NCI-H2081 (cell line): ENCODE data around the gene HHIPL1.

ENCODE experiments used
- DNase-seq, 2 experiments: peaks; one replicate each; lab custom pipeline; 2025; lab: John Stamatoyannopoulos, UW

HHIPL1 gene

DNA sequence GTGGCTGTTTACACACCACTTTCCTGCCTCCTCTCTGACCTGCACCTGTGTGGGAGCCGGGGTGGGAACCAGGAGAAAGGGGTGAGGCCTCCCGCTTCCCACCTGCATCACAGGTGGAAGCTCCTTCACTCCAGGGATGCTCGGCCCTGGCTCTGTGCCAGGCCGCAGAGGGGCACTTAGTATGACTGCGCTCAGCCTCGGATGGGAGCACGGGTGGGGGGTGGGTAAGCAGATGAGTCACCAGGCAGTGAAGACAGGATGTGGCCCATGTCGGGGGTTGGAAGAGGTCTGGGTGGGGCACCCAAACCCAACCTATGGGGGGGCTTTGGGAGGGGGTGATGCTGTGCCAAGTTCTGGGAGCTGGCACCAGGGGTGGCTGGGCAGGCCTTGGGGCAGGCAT lies 31.7 kb downstream of the HHIPL1 start:
- DNase-seq, result no peak

DNA sequence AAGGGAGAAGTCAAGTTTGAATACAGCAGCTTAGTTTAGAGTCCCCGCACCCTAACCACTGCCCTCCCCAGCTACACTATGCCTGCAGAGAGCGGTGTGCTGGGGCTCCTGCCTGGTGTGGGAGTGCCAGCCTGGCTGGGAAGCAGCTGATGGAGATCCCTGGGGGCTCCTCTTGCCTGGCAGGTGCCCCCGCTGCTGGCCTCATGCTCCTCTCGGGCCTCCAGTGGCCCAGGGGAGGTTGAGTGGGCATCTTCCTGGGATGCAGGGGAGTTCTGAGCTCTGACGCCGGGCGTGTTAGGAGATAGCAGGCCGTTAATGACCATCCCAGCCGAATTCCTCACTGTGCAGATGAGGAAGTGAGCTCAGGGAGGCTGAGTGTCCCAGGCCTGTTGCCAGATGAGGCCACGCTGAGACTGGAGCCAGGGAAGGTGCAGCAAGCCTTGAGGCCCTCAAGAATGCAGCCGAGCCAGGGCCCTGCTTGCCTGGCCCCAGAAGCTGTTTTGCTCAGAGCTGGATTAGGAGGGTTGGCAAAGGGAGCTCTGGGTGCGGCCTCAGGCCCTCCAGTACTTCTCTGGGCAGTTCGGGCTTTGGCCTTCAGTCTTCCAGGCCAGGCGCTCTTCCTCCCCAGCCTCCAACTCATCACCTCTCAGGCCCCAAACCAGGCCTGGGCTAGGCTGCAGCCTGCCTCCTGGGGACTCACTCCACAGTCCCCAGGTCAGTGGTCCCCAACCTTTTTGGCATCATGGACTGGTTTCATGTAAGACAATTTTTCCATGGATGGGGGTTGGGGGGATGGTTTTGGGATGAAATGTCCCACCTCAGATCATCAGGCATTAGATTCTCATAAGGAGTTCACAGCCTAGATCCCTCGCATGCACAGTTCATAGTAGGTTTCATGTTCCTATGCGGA lies 32.6 kb downstream of the HHIPL1 start:
- no peak for DNase-seq

DNA sequence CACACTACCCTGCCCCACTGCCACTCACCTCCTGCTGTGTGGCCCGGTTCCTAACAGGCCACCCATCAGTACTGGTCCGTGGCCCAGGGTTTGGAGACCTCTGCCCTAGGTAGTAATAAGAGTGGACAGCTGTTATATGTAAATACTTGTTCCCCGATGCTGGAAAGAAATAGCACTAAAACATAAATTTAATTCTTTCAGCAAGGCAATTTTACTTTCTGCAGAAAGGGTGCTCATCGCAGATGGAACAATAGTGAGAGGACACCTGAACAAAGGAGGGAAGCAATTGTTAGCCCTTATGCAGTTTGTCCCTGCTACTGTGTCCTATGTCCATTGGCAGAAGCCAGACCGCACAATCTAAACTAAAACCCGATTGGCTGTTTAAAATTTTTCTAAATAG lies 33.3 kb downstream of the HHIPL1 start:
- DNase-seq, result no peak

DNA sequence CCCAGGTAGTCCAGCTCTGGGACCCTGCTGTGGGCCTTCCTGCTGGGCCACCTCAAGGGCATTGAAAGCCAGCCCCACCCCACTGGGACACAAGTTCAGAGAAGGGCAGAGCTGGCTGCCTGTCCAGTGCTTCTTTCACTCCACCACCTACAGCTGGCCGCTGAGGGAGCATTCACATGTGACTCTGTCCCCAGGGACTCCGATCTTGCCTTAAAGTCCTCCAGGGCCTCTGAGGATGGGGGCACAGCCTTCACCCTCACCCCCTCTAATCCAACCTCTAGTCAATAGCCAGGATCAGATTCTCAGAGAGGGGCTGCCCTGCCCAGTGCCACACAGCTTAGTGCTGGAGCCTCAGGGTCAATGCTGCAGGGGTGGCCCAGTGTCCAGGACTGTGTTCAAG lies 34.2 kb downstream of the HHIPL1 start:
- no peak for DNase-seq

DNA sequence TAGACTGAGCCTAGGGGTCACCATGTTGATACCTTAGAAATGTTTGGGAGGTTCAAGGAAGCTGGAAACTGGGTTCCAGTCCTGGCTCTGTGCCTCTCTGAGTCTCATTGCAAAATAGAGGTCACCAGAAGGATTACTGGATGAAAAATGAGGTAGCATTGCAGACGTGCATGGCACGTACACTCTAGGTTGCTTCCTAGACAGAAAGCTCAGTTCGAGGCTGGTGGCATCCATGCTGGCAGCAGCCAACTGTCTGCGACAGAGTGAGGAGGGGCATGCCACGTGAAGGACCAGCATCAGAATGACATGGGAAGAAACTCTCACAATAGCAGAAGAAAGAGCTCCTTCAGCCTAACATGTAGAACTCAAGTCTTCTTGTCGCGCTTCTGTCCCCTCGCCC lies 34.6 kb downstream of the HHIPL1 start:
- DNase-seq, result no peak

DNA sequence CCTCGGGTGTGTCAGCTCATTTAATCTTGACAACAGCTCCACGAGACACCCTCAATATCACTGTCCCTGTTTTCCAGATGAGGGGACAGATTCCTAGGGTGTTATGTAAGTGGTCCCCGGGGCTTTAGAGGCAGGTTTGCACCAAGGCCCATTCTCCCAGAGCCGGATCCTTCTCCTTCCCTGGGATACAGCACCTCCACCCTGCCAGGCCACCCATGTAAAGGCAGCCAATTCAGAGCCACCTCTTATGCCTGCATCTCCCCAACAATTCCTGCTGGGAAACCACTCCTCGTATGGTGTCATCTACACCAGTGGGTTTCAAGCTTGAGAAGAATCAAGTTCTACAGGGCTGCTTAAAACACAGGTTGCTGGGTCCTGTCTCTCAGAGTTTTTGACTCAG lies 35.1 kb downstream of the HHIPL1 start:
- DNase-seq, result no peak

DNA sequence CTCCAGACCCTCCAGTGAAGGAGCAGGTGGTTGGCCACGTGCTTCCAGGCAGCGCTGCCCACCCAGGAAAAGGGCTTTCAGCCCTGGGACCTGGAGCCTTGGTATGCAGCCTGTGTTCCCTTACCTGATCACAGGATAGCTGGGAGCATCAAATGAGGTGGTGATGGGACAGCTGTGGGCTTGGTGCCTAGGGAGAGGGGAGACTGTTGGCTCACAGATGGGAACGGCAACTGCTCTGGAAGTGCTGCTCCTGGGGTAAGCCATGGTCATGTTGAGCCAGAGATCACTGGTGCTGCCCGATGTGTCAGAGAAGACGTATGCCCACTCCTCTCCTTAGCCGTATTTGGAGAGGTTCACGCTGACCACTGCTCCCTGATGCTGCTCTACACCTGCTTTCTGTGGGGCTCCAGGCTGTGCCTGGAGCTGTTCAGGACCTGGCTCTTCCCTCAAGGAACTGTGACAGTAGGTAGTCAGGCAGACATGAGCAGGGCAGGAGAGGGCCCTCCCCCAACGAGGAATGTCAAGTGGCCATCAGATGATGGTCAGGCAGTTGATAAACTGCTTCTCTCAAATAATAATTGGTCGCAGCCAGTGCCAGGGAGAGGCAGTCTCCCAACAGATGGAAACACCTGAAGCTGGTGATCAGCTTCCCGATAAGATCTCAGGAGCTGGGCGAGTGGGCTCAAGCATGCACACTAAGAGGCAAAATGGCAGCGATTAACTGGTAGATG lies 36.3 kb downstream of the HHIPL1 start:
- no peak for DNase-seq

DNA sequence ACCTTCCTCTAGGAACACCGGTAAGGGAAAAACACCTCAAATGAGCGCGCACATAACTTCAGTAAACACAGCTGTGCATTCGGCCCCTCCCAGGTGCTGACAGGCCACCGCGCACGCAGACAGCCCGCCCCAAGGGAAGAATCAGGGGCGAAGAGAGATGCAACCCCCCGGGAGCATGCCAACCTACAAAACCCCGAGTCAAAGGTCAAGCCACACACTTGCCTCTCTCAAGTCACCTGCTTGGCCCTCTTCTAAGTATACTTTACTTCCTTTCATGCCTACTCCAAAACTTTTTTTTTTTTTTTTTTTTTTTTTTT lies 36.9 kb downstream of the HHIPL1 start:
- DNase-seq, result no peak

DNA sequence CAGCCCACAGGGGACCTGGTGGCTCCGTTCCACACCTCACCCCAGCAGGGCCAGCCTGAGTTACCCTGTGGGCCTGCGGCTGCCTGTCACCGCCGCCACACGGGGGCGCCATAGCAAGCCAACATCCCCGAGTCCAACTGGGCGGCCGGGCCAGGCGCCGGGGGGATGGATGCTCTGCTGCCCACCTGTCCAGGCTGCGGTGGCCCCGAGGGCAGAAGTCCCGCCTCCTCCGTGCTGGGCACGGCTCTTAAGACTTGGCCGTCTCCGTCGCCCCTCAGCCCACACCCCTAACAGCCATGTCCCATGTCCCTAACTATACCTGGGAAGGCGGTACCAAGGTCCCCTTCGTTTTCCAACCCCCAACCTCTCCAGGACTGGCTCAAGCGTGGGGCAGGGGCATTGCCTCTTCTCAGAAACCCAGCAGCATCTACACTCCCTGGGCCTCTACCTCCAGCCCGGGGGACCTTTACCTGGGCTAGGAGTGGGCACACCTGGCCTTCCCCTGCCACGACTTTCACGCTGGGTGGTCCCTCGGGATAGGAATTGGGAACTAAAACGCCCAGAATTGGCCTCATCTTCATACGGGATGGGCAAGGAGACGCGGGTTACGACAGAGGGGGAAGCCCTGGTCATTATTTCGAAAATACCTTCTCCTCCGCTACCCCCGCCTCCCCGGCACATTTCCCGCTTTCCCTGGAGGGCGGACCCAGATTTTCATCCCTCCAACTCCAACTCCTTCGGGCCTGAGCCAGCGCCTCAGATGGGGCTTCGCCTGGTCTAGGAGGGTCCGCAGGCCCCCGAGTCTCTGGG lies 38.1 kb downstream of the HHIPL1 start:
- peak; percentile 71 to 77 for DNase-seq

DNA sequence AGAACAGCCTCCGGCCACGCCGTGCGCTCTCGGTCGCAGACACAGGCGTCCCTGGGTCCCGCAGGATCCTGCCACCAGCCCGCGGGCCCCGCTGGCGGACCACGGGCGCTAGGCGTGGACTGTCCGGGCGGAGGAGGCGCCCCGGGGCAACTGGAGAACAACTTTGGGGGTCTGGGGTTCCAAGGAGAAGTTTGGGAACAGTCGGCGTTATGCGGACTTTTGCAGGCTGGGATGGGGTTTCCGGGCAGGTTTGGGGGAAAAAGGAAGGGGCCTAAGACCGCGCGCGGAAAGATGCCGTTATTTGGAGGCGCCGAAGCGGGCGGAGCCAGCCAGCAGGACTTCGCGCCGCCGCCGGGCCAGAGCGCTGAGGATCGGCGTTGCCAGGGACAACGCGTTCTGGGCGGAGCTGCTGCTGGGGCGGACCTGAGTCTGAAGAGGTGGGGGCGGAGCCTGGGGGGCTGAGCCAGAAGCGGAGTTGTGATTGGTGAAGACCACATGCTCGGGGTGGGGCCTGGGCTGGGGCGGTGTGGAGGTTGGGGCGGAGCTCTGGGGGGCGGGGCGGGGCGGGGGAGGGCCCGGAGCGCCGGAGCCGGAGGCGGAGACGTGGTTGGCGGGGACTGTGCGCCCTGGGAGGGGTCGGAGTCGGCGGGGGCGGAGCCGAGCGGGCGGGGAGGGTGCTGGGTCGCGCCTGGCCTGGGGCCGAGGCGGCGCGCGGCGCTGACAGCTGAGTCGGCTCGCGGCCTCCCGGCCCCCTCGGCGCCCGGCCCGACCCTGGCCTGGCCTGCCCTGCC lies 38.9 kb downstream of the HHIPL1 start, which contains the start of gene CYP46A1:
Gene CYP46A1, plus strand, starts transcription at position 680 of the 791 bp plus-strand sequence. CDS start 120 bp downstream, outside the sequence.
- DNase-seq, result peak; percentile 99 to 100

DNA sequence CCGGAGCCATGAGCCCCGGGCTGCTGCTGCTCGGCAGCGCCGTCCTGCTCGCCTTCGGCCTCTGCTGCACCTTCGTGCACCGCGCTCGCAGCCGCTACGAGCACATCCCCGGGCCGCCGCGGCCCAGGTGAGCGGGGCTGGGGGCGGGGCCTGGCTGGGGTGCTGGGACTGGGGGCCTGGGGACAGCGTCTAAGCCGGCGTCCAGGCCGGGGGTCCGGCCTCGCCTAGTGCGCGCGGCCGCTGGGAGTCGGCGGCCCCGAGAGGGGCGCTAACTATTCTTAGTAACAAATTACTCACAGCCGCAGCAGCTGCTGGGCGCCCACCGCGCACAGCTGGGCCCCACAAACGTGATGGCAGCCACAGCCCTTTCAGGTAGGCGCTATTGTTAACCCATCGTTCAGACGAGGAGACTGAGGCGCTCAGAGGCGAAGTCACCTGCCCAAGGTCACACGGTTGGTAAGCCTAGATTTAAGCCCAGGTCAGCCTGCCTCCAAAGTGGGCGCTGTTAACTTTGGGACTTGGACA lies 39.5 kb downstream of the HHIPL1 start:
- DNase-seq, result peak in 1 of 2 experiments; percentile 58

DNA sequence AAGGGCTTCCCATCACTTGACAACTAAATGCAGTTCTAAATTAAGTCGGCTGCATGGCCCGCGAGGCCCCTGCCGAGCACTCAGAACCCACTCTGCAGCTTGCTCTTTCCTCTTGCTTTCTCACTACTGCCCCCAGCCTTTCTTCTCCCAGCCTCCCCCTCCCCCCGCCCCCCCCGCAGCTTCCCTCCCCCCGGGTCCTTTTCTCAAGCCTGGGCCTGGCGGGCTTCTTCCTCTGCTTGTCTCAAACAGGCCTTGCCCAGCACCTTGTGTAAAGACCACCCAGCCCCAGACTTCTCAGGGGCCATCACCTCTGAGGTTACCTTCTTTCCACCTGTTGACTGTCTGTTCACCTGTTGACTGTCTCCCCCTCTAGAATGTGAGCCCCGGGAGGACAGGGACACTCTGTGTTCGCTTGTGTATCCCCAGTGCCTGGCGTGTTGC lies 40.2 kb downstream of the HHIPL1 start:
- DNase-seq, result no peak

DNA sequence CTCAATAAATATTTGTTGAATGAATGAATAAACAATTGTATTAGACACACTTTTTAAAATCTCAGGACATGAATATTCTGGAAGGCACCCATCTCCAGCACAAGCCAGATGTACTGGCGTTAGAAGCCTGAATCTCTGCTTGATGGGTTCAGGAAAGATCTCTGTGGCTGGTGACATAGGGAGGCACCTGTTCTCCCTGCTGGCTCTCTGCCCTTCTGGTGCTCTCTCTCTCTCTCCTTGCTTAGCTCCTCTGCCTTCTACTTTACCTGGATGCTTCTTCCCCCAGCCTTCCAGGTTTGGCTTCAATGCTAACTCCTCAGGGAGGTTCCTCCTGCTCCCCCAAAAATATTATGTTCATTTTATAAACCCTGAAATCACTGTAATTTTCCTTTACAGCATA lies 40.7 kb downstream of the HHIPL1 start:
- DNase-seq, result no peak

DNA sequence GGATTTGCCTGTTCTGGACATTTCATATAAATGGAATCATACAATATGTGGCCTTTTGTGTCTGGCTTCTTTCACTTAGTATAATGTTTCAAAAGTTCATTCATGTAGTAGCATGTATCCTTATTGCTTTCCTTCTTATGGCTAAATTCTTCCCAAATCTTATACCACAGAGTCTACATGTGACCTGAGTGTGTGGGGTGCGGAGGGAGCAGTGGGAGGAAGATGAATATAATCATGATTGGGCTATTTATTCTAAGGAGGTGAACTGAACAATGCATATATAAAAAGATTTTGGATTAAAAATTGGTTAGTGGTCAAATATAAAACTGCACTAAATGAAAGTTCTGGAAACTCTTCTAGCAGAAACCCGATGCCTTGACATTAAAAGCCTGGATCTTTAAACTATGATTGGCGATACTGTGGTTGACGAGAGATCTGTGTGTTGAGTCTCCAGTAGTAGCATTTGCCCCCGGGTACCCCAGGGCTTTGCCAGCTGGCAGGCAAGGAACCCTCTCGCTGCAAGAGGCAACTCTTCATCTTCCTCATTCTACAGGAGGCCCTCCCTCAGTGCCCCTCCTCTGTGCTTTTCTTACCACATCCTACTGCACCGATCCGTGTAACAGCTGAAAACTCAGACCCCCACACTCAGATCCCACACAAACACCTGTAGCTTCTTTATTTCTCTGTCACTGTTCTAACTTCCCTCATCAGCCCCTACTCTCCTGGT lies 41.8 kb downstream of the HHIPL1 start:
- no peak for DNase-seq

DNA sequence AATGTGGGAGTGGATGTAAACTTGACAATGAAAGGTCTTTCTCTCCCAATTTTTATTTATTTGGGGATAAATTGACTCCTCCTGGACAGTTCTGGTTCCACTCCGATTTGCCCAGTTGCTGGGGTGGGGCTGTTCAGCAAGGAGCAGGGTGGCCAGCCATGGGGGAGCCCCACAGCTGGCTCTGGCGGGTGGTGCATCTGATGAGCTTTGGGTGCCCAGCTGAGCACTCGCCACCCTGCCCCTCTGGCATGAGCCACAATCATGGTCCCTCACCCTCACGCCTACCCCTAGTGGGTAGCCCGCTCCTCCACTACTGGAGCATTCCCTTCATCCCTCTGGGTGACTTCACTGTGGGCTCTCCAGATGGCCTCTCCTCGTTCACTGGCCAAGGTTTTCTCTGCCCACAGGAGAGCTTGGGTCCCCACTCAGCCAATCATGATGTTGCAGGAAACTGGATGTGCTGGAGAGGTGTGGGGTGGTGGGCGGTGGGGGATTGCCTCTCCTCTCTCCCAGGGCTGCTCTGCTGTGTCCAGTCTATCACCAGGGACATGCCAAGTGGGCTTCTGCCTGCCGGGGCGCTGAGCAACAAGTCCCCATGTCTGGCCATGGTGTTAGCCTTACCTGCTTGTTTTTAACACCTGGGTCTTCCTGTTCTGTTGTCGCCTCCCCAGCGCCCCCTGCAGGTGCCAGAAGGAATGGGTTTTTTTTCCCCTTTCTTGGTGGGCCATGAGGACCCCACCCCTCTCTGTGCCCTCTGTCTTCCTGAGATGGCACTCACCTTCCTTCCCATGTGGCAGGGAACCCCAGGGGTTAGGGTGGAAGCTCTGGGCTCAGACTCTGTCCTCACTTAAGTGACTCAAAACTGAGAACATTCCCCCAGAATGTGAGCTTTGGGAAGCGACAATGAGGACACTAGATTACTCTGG lies 42.6 kb downstream of the HHIPL1 start:
- DNase-seq, result peak in 1 of 2 experiments; percentile 22

DNA sequence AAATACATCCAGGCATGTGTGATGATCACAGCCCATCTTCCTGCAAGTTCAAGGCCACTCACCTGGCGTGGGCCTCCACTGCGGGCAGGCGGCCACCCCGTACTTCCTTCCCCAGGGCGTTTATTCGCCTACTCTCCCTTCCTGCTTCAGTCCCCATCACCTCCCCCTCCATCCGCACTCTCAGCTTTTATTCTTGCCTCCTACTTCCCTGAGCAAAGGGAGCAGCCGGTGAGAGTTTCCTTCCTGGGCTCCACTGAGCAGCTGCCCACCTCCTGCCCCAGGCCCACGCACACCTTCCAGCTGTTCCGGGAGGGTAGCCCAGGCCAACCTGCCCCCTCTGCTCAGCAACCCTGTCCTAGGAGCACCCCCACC lies 43.3 kb downstream of the HHIPL1 start:
- no peak for DNase-seq

DNA sequence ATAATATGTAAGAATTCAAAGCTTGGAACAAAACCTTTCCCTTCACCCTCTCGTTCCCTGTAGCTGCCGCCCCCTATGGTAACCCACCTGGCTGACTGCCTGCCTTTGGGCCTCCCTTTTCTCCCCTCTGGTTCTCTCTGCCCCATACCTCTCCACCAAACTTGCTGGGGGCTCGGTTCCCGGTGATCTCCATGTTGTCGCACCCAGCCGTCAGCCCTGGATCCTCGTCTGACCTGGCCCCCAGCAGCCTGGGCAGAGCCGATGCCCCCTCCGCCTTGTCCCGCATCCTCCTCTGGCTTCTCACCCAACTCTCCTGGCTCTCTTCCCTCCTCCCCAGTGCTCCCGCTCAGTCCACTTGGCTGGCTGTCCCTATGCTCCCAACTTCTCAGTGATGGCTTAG lies 43.7 kb downstream of the HHIPL1 start:
- DNase-seq, result no peak

DNA sequence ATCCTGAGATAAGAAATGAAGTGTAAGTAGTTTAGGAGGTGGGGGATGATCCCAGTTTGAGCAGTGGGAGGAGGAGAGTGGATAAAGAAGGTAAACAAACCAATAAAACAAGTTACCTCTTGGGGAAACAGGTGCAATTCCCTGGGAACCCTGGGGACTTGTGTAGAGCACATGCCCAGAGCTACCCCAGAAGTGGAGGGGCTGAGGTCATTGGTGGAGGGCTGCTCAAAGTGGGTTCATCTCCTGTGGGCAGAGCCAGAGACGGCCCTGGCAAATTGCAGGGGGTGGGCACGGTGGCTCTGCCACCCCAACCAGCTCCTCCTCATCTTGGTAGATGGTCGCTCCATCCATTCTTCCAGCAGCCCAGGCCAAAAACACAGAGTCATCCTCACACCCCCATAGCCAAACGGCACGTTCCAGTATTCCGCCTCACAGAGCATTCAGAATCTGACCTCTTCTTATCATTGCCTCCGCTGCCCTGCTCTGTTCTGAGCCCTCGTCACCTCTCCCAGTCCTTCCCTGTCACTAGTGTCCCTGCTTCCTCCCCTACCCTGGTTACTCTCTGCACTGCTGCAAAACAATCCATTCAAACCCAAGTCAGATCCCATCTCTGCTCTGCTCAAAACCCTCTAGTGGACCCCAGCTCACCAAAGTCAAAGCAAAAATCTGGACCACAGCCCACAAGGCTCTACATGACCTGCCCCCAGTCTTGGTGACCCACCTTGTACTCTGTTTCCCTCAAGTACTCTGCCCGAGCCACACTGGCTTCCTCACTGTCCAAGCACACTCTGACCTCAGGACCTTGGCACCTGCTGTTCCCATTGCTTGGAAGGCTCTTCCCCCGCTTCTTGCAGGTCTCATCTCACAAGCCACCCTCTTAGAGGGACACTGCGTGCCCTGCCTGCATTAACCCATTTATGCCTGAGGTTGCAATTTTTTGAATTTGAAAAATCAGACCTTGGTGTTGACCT lies 44.6 kb downstream of the HHIPL1 start:
- DNase-seq, result no peak
